ENCODE data around the gene NCLN.
"Not testable (repeated sequence)": the region's sequence is repeated elsewhere in the genome, so short reads cannot be mapped to it uniquely, and the experiment has no call there.

NCLN gene

GRCh38 chr19:3186160-3186688, 494 bp downstream of the NCLN start:
- DNase-seq = no peak

GRCh38 chr19:3186891-3187661, 1.3 kb downstream of the NCLN start:
- DNase-seq = no peak

DNA sequence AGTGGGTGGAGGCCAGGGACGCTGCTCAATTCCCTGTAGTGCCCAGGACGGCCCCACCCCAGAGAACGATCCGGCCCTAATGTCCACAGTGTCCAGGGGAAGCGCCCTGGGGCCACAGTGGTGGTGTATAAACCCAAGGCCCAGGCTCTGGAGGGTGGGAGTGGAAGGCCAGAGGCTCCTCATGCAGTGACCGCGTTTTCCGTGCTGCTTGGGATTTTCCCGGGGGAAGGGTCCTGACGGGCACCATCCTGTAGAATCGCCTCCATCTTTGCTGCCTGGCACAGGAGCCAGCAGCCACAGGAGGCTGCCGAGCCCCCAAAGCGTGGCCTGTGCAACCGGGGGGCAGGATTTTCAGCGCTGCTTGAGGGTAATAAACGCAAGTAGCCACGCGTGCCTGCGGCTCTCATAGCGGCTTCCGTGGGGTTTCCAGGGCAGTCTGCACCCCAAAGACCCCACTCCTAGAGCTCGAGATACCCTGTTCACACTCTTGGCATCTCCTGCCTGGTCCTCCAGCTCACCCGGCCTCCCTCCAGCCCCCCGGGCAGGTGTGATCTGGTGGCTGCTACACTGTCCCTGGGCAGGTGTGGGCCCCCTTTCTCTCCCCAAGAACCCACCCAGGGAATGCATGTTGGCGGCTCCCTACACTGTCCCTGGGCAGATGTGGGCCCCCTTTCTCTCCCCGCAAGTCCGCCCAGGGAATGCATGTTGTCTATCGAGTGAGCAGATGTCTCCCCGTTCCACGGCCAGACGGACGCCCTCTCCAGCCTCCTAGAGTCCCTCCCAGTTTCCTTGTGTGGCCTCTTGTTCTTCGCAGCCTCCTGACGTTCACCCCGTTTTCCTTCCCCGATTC, 2.2 kb downstream of the NCLN start:
- no peak for DNase-seq

GRCh38 chr19:3188627-3189596, 3.2 kb downstream of the NCLN start:
- DNase-seq = no peak

DNA sequence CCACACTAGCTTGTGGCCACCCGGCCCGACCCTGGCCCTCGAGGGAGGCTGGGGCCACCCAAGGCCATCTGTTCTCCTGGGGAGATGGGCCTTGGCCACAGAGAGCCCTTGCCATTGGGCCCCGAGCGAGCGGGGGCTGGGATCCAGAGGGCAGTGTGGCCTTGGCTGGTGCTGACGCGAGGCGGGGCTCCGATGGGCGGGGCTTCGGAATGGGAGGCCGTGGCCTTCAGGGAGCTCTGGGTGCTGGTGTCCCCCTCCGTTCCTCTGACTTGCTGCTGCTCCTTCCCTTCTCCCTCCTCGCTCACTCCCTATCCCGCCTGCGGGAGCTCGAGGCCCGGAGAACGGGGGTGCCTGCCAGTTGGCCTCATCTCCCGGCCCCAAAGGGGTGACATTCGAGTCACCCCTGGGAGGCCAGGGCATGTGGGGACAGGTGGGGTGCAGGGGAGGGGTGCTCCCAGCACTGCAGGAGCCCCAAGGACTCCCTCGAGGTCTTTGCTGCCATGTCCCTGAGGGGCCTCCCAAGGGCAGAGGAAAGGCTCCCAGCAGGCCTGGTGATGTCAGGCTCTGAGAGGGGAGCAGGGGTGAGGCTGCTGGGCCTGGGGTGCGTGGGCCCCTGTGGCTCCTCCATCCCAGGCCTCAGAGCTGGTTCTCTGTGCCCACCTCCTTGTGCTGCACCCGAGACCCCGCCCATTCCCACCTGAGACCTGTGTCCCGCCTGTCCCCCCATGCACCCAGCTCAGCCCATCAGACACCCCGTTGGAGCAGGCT, 4.2 kb downstream of the NCLN start:
- no peak for DNase-seq

DNA sequence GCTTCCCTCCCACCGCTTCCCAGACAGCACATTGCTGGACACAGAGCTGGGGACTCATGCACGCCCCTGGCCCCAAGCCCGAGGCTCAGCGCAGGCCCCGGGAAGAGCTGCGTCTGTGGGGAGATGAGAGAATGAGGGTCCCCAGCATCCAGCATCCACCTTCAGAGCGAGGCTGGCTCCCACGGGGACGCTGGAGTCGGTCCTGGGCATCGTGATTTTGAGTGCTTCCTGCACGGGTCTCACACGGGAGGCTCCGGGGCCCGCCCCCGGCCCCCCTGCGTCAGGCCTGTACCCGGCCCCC, 4.7 kb downstream of the NCLN start:
- no peak for DNase-seq

DNA sequence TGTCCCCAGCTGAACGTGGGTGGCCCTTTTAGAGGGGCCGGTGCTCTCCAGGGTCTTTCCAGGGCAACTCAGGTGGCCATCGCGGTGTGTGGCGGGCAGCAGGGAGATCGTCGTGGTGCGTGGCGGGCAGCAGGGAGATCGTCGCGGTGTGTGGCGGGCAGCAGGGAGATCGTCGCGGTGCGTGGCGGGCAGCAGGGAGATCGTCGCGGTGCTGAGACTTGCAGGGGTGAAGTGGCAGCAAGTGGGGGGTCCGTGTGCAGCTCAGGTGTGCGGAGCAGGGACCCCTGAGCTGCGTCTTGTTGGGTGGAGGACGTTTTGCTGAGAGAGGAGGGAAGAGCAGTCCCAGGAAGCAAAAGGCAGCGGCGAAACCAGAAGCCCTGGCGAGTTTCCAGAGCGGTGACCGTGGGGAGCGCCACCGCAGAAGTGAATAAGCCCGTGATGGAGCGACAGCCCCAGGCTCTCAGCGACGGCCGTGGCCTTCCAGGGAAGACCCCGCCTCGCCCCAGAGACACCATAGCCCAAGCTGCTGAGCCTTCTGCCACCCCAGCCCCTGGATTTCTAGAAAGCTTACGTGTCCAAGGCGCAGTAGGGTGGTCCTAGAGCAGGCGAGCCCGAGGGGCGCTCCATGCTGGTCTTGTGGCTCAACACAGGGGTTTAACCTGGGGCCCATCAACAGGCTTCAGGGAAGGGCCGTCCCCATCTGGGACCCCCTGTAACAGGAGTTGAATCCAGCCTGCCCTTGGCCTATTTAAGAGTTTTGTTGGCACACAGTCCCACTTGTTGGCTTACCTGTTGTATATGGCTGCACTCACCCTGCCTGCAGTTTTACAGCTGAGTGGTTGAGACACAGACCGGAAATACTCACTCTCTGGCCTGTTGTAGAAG, 5.4 kb downstream of the NCLN start:
- no peak for DNase-seq

DNA sequence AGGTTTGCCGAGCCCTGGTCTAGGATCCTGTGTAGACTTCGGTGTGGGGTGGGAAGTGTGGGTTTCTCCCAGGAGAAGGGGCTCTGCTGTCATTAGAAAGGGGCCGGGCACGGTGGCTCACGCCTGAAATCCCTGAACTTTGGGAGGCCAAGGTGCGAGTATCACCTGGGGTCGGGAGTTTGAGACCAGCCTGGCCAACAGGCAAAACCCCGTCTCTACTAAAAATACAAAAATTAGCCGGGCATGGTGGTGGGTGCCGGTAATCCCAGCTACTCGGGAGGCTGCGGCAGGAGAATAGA, 6.0 kb downstream of the NCLN start:
- DNase-seq = not testable (repeated sequence)

DNA sequence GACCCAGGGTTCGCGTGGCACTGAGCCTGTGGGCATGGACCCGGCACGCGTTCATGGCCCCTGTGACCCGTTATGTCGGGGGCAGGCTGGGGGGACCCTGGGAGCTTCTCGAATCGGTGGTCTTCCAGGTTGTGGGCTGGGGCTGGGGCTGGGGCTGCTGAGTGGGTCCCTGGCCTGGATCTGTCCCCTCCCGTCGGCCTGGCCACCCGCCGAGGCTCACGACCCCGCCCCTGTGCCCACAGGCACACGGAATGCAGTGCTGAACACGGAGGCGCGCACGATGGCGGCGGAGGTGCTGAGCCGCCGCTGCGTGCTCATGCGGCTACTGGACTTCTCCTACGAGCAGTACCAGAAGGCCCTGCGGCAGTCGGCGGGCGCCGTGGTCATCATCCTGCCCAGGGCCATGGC, 6.5 kb downstream of the NCLN start:
- no peak for DNase-seq

DNA sequence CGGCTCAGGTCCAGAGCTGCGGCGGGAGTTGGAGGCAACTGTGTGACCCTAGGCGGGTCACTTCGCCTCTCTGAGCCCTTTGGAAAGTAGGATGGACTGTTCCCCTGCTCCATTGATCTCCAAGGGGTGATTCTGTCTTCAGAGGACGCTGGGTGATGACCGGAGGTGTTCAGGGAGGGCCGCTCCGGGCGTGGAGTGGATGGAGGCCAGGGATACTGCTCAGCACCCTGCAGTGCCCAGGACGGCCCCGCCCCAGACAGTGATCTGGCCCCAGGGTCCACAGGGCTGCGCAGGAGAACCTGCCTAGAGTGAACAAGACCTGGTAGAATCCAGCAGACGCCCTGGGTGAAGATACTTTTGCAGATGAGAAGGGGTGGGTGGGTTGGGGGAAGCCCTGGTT, 7.0 kb downstream of the NCLN start:
- DNase-seq = no peak

GRCh38 chr19:3193256-3194105, 7.8 kb downstream of the NCLN start:
- no peak for DNase-seq

- DNase-seq = no peak
These were observed 8.7 kb downstream of the NCLN start for GRCh38 chr19:3194106-3195087.

DNA sequence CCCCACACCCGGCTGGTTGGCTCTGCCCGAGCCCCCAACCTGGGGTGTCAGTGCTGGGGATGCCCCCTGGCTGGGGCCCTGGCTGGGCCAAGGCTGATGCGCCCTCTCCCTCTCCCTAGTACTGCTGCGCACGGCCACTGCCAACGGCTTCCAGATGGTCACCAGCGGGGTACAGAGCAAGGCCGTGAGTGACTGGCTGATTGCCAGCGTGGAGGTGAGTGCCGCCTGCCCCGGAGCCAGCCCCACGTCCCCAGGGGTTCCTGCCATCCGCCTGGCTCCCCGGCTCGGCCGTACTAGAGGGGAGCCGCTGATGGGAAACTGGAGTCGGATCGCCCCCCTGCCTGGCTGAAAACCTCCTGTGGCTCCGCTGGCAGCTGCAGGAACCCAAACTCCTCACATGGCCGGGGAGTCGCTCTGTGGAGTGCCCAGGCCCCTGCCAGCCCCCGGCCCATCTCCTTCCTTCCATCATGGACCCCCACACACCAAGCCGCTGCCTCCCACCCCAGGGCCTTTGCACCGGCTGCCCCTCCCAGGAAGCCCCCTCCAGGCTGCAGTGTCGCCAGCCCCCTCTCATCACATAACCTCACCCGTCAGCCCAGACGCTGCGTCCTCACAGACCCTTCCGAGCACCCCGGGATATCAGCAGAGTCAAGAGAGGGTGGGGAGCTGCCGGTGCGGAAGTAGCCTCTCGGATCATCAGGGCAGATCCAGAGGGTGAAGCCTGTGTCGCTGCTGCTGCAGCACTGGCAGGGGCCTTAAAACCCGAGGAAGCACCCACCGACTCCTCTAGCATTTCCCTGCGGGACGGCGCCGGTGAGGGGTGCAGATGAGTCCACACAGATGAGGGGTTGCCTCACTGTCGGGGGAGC, 10.6 kb downstream of the NCLN start:
- DNase-seq = no peak

DNA sequence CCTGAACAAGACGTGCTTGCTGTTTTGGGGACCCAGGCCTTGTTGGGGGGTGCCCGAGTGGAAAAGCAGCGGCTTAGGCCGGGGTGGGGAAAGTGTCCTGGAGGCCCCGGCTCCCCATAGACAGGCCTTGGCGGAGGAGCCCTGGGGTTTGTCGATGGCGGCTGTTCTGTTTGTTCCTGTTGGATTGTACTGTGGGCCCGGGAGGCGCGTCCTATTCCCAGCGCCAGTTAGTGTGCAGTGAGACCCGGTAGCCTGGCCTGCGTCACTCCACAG, 11.1 kb downstream of the NCLN start:
- no peak for DNase-seq

DNA sequence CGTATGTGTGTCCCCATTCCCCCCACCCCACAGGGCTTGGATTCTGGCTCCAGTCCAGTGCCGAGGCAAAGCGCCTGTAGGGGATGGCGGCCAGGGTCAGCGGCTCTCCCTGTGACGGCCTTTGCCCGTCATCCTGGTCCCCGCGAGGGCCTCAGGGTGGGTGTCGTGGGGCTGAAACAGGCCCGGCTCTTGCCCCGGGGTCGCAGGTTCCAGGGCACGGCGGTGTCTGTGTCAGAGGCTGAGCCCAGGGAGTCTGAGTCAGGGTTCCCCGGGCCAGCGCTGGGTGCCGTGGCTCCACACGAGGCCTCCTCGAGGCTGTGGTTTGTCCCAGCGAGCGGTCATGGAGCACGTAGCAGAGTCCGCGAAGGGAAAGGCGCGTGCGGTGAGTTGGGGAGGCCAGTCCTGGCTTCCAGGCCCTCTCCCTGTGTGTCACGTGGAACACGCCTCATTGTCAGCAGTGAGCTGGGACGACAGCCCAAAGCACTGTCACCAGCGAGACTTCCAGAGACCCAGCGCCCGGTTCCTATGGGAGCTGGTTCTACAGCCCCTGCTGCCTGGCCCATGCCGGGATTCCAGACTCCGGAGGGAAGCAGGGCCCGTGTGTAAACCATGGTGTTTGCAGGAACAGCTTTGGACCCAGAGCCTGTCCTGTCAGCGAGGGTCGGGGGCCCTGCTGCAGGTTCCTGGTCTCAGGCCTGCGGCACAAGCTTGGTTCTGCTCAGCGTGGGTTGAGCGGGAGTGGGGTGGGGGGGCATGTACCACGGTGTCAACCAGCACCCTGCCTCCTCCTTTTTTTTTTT, 13.4 kb downstream of the NCLN start:
- DNase-seq = no peak

GRCh38 chr19:3201072-3201700, 15.5 kb downstream of the NCLN start:
- DNase-seq = no peak

DNA sequence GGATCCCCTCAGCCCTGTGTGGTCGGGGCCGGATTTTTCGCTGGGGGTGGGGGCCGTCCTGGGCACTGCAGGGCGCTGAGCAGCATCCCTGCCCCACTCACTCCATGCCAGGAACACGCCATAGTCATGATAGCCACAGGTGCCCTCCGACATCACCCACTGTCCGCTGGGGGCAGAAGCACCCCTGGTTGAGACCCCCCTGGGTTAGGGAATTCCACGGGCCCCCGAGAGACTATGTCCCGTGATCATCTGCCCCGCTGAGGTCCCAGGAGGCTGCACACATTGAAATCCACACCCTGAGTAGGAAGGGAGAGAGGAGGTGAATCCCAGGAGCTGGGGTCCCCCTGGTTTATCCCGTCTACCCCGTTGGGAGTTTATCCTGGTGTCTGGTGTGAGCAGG, 16.2 kb downstream of the NCLN start:
- no peak for DNase-seq

Measured in NCI-H2029 (cell line).